ENCODE results near the gene OR2H2. TPM values are rescaled to one million over a fixed set of nuclear protein-coding genes. Genes with fewer than 3 reads are reported as not detected.

Gene OR2H2
- total RNA-seq, 2 experiments from 2014 or later: not detected

- Histone ChIP-seq H3K27ac (ENCODE audit: low read depth, low read length, poor library complexity, severe bottlenecking) (no peak overlapping the region), H4K20me1 (ENCODE audit: insufficient read depth, low read length) (no peaks in the 10 kb centered on the region), H3K4me2 (ENCODE audit: low read length) (no peak overlapping the region), H2AFZ (ENCODE audit: low read length) (no peak overlapping the region), H3K4me3 (ENCODE audit: low read depth, low read length, poor library complexity, severe bottlenecking) (no peak overlapping the region), H3K4me1 (ENCODE audit: insufficient read depth, low read length, poor library complexity, severe bottlenecking) (no peaks in the 10 kb centered on the region), H3K36me3 (ENCODE audit: insufficient read depth, low read length) (no peaks in the 10 kb centered on the region), H3K9me3 (ENCODE audit: low read length) (no peaks in the 10 kb centered on the region), H3K9me2 (ENCODE audit: insufficient read depth, low read length) (no peaks in the 10 kb centered on the region), H3K79me2 (ENCODE audit: insufficient read depth, low read depth, low read length) (no peaks in the 10 kb centered on the region)
- ChIA-PET POLR2A (interaction anchor here (0.6 kb wide), 1 partner anchor 924 kb away, joined by 3 read pairs; no protein-coding TSS in a partner anchor), CTCF (ENCODE audit: unreplicated experiment) (no interaction called here)
- no peak for DNase-seq (ENCODE audit: low spot score)
- BruUV-seq (replicated peaks): no TSS peak
- intact Hi-C loops (cut with micrococcal nuclease; ENCODE audit: unreplicated experiment): loop anchor here (10.0 kb wide), 1 partner anchor 912 kb away; no protein-coding TSS in a partner anchor
- no peak for TF ChIP-seq EZH2phosphoT487 (IDR thresholded peaks at IDR 0.05; ENCODE audit: borderline replicate concordance, low read depth, low read length)
- TF ChIP-seq, protein P1, sequence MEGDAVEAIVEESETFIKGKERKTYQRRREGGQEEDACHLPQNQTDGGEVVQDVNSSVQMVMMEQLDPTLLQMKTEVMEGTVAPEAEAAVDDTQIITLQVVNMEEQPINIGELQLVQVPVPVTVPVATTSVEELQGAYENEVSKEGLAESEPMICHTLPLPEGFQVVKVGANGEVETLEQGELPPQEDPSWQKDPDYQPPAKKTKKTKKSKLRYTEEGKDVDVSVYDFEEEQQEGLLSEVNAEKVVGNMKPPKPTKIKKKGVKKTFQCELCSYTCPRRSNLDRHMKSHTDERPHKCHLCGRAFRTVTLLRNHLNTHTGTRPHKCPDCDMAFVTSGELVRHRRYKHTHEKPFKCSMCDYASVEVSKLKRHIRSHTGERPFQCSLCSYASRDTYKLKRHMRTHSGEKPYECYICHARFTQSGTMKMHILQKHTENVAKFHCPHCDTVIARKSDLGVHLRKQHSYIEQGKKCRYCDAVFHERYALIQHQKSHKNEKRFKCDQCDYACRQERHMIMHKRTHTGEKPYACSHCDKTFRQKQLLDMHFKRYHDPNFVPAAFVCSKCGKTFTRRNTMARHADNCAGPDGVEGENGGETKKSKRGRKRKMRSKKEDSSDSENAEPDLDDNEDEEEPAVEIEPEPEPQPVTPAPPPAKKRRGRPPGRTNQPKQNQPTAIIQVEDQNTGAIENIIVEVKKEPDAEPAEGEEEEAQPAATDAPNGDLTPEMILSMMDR (conservative IDR thresholded peaks at IDR 0.05; ENCODE audit: low read length): no peak
These were observed 12.3 kb downstream of the OR2H2 start for GRCh38 chr6:29597184-29597583.

DNA sequence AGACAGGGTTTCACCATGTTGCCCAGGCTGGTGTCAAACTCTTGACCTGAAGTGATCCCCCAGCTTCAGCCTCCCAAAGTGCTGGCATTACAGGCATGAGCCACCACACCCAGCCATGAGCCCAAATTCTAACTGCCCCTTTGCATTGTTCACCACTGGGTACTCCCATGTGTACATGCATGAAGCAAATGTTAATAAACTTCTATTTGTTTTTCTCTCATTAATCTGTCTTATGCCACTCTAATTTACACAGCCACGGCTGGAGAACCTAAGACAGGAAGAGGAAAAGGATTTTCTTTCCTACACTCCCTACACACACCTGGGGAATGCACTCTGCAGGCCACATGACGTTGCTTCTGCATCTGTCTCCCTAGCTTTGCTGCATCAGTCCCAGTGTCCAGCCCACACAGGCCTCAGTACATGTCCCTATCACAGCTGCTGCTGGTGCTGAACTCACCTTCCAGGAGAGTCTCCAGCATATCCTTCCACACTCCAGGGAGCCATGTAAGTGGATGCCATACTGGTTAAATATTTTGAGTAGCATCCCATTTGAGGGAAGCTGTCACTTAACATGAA lies 13.3 kb downstream of the OR2H2 start:
- ChIA-PET CTCF (ENCODE audit: unreplicated experiment) (interaction anchor here (0.5 kb wide), 1 partner anchor 14 kb away, joined by 4 read pairs; no protein-coding TSS in a partner anchor), POLR2A (no interaction called here)
- BruUV-seq (replicated peaks): no TSS peak

More for the DNA sequence above, 13.3 kb downstream of the OR2H2 start:
- H3K9me3 ChIP-seq (ENCODE audit: low read length): no peaks in the 10 kb centered on the region
- TF ChIP-seq, protein P1 (conservative IDR thresholded peaks at IDR 0.05; ENCODE audit: low read length): no peak
- TF ChIP-seq EZH2phosphoT487 (IDR thresholded peaks at IDR 0.05; ENCODE audit: borderline replicate concordance, low read depth, low read length): no peak
- no peak overlapping the region for H3K4me3 ChIP-seq (ENCODE audit: low read depth, low read length, poor library complexity, severe bottlenecking)
- no peaks in the 10 kb centered on the region for H3K4me1 ChIP-seq (ENCODE audit: insufficient read depth, low read length, poor library complexity, severe bottlenecking)
- H3K9me2 ChIP-seq (ENCODE audit: insufficient read depth, low read length): no peaks in the 10 kb centered on the region
- H3K27ac ChIP-seq (ENCODE audit: low read depth, low read length, poor library complexity, severe bottlenecking): no peak overlapping the region
- no peak for DNase-seq (ENCODE audit: low spot score)
- H3K36me3 ChIP-seq (ENCODE audit: insufficient read depth, low read length): no peaks in the 10 kb centered on the region
- intact Hi-C loops (cut with micrococcal nuclease; ENCODE audit: unreplicated experiment): loop anchor here (10.0 kb wide), 1 partner anchor 913 kb away; no protein-coding TSS in a partner anchor
- H3K4me2 ChIP-seq (ENCODE audit: low read length): no peak overlapping the region
- no peak overlapping the region for H2AFZ ChIP-seq (ENCODE audit: low read length)
- H4K20me1 ChIP-seq (ENCODE audit: insufficient read depth, low read length): no peaks in the 10 kb centered on the region
- H3K79me2 ChIP-seq (ENCODE audit: insufficient read depth, low read depth, low read length): no peaks in the 10 kb centered on the region
